GM21786 (cell line): ENCODE data around the gene SLC25A30.
"Not testable (repeated sequence)": the region's sequence is repeated elsewhere in the genome, so short reads cannot be mapped to it uniquely, and the experiment has no call there.

Experiments used
- ATAC-seq: cut with Tn5 transposase; IDR thresholded peaks from one replicate; pipeline ENCODE4 v1.9.1; 2021; ENCODE audit not compliant: unreplicated experiment

The SLC25A30 gene

GRCh38 chr13:45392811-45393210 lies 25.4 kb downstream of the SLC25A30 start:
- no peak for ATAC-seq

- no peak for ATAC-seq
Measured at GRCh38 chr13:45391926-45392325, 26.2 kb downstream of the SLC25A30 start.

- ATAC-seq, result not testable (repeated sequence)
Measured at GRCh38 chr13:45391128-45391527, 27.0 kb downstream of the SLC25A30 start.

GRCh38 chr13:45390348-45390747 lies 27.8 kb downstream of the SLC25A30 start:
- not testable (repeated sequence) for ATAC-seq

- ATAC-seq, result no peak
Measured at GRCh38 chr13:45388664-45389063, 29.5 kb downstream of the SLC25A30 start.

- not testable (repeated sequence) for ATAC-seq
Measured at GRCh38 chr13:45386892-45387575, 31.1 kb downstream of the SLC25A30 start.

- no peak for ATAC-seq
Measured at GRCh38 chr13:45385907-45386553, 32.1 kb downstream of the SLC25A30 start.

- ATAC-seq, result no peak
Measured at GRCh38 chr13:45385320-45385719, 32.9 kb downstream of the SLC25A30 start.

- no peak for ATAC-seq
Measured at GRCh38 chr13:45384474-45385174, 33.5 kb downstream of the SLC25A30 start.

- not testable (repeated sequence) for ATAC-seq
Measured at GRCh38 chr13:45382739-45383138, 35.4 kb downstream of the SLC25A30 start.

GRCh38 chr13:45381196-45381595 lies 37.0 kb downstream of the SLC25A30 start:
- no peak for ATAC-seq

GRCh38 chr13:45380708-45381107 lies 37.5 kb downstream of the SLC25A30 start:
- not testable (repeated sequence) for ATAC-seq

- not testable (repeated sequence) for ATAC-seq
Measured at GRCh38 chr13:45379516-45379915, 38.7 kb downstream of the SLC25A30 start.

- ATAC-seq, result not testable (repeated sequence)
Measured at GRCh38 chr13:45378786-45379185, 39.4 kb downstream of the SLC25A30 start.

- not testable (repeated sequence) for ATAC-seq
Measured at GRCh38 chr13:45377314-45377713, 40.9 kb downstream of the SLC25A30 start.

- not testable (repeated sequence) for ATAC-seq
Measured at GRCh38 chr13:45376651-45377050, 41.5 kb downstream of the SLC25A30 start.

GRCh38 chr13:45374917-45375316 lies 43.3 kb downstream of the SLC25A30 start:
- ATAC-seq, result no peak

GRCh38 chr13:45373162-45373547 lies 45.0 kb downstream of the SLC25A30 start:
- ATAC-seq, result no peak

GRCh38 chr13:45372189-45373161 lies 45.7 kb downstream of the SLC25A30 start:
- no peak for ATAC-seq

- ATAC-seq, result no peak
Measured at GRCh38 chr13:45370922-45371406, 47.2 kb downstream of the SLC25A30 start.

- no peak for ATAC-seq
Measured at GRCh38 chr13:45369116-45369515, 49.1 kb downstream of the SLC25A30 start.
